Thoracic aorta (tissue), 2 donors: Measurements from ENCODE around the gene ZP2. TPM values are rescaled to one million over a fixed set of nuclear protein-coding genes. Genes with fewer than 3 reads are reported as not detected.

Experiments
- ATAC-seq: fragments of 150-250 bp; one replicate; pipeline ENCODE4 v1.8.0; 2017; ENCODE audit warnings: low read depth; ENCODE audit not compliant: insufficient number of reproducible peaks, low FRiP score
- DNase-seq: peaks from one replicate; pipeline ENCODE4 v3.0.0-alpha.2; 2020; ENCODE audit warnings: low spot score
- H3K27ac ChIP-seq, 2 donors: fragments of 200-600 bp; sonication (generic); 1 replicate in 1 of 2; 2 replicates in 1 of 2; pipeline ENCODE4 v1.5.1; 2016; ENCODE audit warnings: mild to moderate bottlenecking in 2 of 2, moderate library complexity in 2 of 2
- H3K27me3 ChIP-seq: fragments of 200-600 bp; sonication (generic); replicated peaks from 2 replicates; pipeline ENCODE4 v1.6.0; 2016; ENCODE audit warnings: mild to moderate bottlenecking; ENCODE audit not compliant: insufficient read depth
- H3K36me3 ChIP-seq: fragments of 200-600 bp; sonication (generic); one replicate; pipeline ENCODE4 v1.5.1; 2016
- H3K4me1 ChIP-seq, 2 donors: fragments of 200-600 bp; sonication (generic); 1 replicate in 1 of 2; 2 replicates in 1 of 2; pipeline versions ENCODE4 v1.5.1 to v1.6.0; 2016; ENCODE audit warnings: low read depth in 2 of 2, mild to moderate bottlenecking in 1 of 2; ENCODE audit not compliant: control insufficient read depth in 1 of 2
- H3K4me3 ChIP-seq: fragments of 200-600 bp; sonication (generic); 2 replicates; pipeline ENCODE4 v1.5.1; 2016; ENCODE audit warnings: mild to moderate bottlenecking
- H3K9me3 ChIP-seq: fragments of 200-600 bp; sonication (generic); 2 replicates; pipeline ENCODE4 v1.5.1; 2016
- total RNA-seq, 2 donors: library from RNA; depleted of rRNA; stranded (reverse); fragments of >200 nt; gene quantifications; one replicate each; pipeline versions ENCODE4 v1.1.0 to v1.2.3, GENCODE V29; 2016
- TF ChIP-seq, protein P1 (sequence below): fragments of 200-600 bp; sonication (generic); IDR thresholded peaks from one replicate; pipeline ENCODE4 v1.5.1; 2019; ENCODE audit warnings: antibody characterized with exemption

ZP2 gene
- total RNA-seq, 2 donors from 2014 or later, result not detected

- H3K27me3 ChIP-seq, result no peaks in the 10 kb centered on the region
- H3K9me3 ChIP-seq, result no peaks in the 10 kb centered on the region
- no peak overlapping the region for H3K27ac ChIP-seq
- ATAC-seq (no peak), DNase-seq (no peak)
- H3K4me3 ChIP-seq, result no peak overlapping the region
- TF ChIP-seq, protein P1, sequence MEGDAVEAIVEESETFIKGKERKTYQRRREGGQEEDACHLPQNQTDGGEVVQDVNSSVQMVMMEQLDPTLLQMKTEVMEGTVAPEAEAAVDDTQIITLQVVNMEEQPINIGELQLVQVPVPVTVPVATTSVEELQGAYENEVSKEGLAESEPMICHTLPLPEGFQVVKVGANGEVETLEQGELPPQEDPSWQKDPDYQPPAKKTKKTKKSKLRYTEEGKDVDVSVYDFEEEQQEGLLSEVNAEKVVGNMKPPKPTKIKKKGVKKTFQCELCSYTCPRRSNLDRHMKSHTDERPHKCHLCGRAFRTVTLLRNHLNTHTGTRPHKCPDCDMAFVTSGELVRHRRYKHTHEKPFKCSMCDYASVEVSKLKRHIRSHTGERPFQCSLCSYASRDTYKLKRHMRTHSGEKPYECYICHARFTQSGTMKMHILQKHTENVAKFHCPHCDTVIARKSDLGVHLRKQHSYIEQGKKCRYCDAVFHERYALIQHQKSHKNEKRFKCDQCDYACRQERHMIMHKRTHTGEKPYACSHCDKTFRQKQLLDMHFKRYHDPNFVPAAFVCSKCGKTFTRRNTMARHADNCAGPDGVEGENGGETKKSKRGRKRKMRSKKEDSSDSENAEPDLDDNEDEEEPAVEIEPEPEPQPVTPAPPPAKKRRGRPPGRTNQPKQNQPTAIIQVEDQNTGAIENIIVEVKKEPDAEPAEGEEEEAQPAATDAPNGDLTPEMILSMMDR, result no peak
- H3K4me1 ChIP-seq, result peaks cover 0 to 15% of the 10 kb centered on the region in 2 donors
- no peaks in the 10 kb centered on the region for H3K36me3 ChIP-seq
Measured at GRCh38 chr16:21244518-21245215, 33.3 kb upstream of the ZP2 start.

DNA sequence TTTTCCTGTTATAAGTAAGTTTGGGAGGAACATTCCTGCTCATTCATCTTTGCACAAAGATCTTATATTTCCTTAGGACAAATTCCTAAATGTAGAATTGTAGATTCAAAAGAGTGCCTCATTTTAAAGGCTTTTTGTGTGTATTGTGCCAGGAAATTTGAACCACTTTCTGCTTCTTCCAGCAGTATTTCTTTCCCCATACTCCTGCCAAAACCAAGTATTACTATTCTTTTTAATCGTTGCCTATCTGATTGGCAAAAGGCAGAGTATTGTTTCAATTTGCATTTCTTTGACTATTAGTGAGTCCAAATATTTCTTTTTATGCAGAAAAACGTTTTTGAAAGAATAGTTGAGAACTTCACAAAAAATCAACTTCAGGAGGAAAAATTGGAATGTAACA is 31.4 kb upstream of the ZP2 start:
- Histone ChIP-seq H3K27ac (no peak overlapping the region), H3K9me3 (no peaks in the 10 kb centered on the region), H3K27me3 (no peaks in the 10 kb centered on the region), H3K4me1 (peaks cover 0 to 14% of the 10 kb centered on the region in 2 donors), H3K36me3 (no peaks in the 10 kb centered on the region), H3K4me3 (no peak overlapping the region)
- DNase-seq, result no peak
- ATAC-seq, result no peak
- TF ChIP-seq, protein P1, result no peak

DNA sequence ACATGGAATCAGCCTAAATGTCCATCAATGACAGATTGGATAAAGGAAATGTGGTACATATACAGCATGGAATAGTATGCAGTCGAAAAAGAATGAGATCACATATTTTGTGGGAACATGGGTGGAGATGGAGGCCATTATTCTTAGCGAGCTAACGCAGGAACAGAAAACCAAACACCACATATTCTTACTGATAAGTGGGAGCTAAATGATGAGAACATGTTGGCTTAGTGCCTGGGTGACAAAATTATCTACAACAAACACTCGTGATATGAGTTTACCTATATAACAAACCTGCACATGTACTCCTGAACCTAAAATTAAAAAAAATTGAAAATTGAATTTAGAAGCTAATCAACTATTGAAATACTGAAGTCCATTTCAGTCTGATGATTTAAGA is 28.3 kb upstream of the ZP2 start:
- no peaks in the 10 kb centered on the region for H3K27me3 ChIP-seq
- DNase-seq (no peak), ATAC-seq (no peak)
- no peak overlapping the region for H3K27ac ChIP-seq
- H3K4me1 ChIP-seq, result peaks cover 0 to 4% of the 10 kb centered on the region in 2 donors
- no peaks in the 10 kb centered on the region for H3K36me3 ChIP-seq
- no peak overlapping the region for H3K4me3 ChIP-seq
- TF ChIP-seq, protein P1, result no peak
- no peaks in the 10 kb centered on the region for H3K9me3 ChIP-seq

DNA sequence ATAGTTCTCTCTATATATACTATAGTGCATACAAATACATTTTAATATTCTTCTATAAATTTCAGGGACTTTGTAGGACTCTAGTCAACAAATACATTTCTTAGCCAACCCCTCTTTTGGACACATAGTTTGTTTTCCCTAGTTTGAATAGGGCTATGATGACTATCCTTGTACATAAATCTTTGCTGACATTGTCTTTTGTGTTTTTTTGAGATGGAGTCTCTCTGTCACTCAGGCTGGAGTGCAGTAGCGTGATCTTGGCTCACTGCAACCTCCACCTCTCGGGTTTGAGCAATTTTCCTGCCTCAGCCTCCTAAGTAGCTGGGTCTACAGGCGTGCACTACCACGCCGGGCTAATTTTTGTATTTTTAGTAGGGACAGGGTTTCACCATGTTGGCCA is 25.5 kb upstream of the ZP2 start:
- ATAC-seq (no peak), DNase-seq (no peak)
- Histone ChIP-seq H3K36me3 (no peaks in the 10 kb centered on the region), H3K9me3 (no peaks in the 10 kb centered on the region), H3K27me3 (no peaks in the 10 kb centered on the region), H3K27ac (no peak overlapping the region), H3K4me1 (no peaks in the 10 kb centered on the region), H3K4me3 (no peak overlapping the region)
- TF ChIP-seq, protein P1, result no peak

GRCh38 chr16:21235199-21235585 is 23.8 kb upstream of the ZP2 start:
- Histone ChIP-seq H3K4me3 (no peak overlapping the region), H3K27me3 (no peaks in the 10 kb centered on the region), H3K36me3 (no peaks in the 10 kb centered on the region), H3K27ac (no peak overlapping the region), H3K4me1 (no peaks in the 10 kb centered on the region), H3K9me3 (no peaks in the 10 kb centered on the region)
- no peak for ATAC-seq
- TF ChIP-seq, protein P1, result no peak
- DNase-seq, result no peak
